Medulla oblongata (tissue), 1 donor: ENCODE measurements around the gene RASGRF1.
"Not testable (repeated sequence)": the region's sequence is repeated elsewhere in the genome, so short reads cannot be mapped to it uniquely, and the experiment has no call there.

Experiments
- DNase-seq: peaks from one replicate; pipeline ENCODE4 v3.0.0-alpha.2; 2015; ENCODE audit errors: extremely low spot score

The RASGRF1 gene

GRCh38 chr15:78932258-78932808, 158.2 kb downstream of the RASGRF1 start:
- DNase-seq = no peak

DNA sequence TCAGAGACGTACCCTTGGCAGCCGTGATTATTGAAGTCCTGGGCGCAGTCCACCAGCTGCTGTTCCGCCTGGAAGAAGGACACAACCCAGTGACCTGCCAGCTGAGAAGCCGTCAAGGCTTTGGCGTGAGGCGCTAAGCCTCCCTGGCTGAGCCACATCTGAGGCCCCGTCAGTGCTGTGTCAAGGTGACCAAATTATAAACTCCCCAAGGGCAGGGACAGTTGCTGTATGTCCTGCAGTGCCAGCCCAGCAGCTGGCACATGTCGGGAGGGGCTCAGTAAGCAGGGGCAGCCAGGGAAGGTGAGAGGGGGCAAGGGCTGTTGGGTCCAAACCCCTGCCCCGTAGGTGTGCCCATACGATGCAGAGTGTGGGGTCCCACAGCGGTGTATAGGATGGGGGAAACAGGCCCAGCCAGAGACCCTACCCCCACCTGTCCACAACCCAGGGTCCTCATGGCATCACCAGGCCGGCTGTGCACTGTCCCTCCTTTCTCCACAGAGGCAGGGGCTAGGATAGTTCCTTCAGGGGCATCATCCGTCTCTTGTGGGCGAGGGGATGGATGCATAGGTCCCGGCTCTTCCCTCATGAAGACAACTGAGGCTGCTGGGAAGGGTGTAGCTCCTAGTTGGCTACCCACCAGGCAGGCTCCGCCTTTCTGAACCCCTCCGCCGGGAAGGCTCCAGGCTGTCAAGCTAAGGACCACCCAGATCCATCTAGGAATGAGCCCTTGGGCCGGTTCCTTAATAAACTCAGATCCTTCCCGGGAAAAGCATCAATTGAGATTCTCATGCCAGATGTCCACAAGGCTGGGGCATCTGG, 158.9 kb downstream of the RASGRF1 start:
- DNase-seq = no peak

GRCh38 chr15:78930577-78931388, 159.8 kb downstream of the RASGRF1 start:
- DNase-seq = no peak

- no peak for DNase-seq
Observed at GRCh38 chr15:78929536-78930264, 160.9 kb downstream of the RASGRF1 start.

DNA sequence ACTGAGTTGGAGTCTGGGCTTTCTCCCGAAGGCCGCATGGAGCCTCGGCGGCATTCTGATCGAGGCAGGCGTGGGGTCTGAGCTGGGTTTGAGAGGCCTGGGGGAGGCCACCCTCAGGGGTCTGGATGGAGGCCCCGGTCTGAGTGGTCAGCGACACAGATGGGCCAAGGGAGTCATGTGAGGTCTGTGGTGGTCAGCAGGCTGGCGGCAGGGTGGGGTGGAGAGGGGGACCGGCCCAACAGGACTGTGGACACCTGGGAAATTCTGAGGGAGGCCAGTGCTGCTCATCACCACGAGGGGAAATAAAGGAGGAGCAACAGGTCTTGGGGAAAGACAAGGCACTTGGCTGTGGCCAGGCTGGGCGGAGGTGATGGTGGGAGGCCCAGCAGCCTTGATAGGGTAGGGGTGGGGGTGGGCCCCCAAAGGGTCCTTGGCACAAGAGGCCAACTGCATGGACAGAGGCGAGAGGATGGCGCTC, 161.9 kb downstream of the RASGRF1 start:
- DNase-seq = no peak

DNA sequence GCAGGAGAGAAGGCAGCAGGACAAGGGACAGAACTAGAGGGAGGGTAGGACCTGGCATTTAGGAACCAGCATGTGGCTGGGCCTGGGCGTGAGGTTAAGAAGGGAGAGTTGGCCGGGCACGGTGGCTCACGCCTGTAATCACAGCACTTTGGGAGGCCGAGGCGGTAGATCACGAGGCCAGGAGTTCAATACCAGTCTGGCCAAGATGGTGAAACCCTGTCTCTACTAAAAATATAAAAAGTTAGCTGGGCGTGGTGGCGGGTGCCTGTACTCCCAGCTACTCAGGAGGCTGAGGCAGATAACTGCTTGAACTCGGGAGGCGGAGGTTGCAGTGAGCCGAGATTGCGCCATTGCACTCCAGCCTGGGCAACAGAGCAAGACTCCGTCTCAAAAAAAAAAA, 162.4 kb downstream of the RASGRF1 start:
- DNase-seq = not testable (repeated sequence)

DNA sequence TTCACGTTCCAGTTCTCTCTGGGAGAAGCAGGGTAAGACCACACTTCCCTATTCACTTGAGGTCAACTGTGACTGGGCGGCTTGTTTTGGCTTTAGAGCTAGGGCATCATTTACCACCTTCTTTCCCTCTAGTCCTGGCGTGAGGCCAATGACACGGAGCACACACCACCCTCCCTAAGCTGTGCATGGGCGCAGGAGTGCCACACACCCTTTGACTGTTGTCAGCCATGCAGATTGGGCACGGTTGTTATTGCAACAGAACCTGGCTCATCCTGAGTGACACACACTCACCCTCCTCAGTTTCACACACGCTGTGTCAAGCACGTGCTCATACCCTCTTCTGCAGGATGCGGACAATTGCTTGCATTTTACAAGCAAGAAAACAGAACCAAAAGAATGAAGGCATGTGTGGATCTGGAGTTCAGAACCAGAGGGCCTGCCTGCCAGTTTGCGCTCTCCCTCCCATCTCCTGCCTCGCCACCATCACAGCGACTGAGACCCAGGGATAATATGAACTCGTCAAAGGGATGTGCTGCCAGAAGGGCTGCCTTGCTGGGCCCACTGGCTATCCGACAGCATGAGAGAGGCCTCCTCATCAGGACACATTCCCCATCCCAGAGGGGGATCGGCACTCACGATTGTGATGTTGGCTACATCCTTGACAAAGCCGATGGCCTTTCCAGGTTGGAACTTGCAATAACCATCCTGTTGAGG, 163.3 kb downstream of the RASGRF1 start:
- DNase-seq = no peak

DNA sequence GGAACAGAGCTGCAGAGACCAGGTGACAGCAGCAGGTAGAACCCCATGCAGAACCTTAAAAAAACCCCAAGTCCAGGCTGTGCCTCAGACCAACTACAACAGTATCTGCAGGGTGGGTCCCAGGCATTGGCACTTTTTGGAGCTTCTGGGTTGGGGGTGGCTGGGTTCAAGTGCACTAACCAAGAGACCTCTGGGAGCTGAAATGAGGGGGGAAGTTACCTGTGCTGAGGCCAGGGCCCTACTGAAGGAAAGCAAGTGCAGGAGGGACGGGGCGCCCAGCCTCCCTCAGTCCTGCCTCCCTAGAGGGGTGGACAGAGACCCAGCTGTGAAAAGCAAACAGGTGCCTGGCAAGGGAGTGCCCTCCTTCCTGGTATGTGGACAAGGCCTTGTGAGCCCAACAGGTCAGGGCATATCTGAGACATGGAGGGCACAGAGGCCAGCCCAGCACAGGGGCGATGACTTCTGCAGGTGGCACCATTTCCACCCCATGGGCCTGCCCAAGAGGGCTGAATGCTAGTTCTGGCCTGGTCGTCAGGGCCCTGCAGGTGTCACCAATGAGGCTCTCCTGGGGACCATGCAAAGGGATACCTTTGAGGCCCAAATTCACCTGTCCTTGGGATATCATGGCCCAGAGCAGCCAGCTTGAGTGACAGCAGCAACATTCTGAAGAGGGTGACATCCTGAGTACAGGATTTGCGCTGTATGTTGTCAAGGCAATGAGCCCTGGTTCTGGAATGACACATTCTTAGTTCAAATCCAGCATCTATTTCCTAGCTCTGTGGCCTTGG, 164.4 kb downstream of the RASGRF1 start:
- no peak for DNase-seq

GRCh38 chr15:78925076-78925624, 165.4 kb downstream of the RASGRF1 start:
- DNase-seq = no peak

DNA sequence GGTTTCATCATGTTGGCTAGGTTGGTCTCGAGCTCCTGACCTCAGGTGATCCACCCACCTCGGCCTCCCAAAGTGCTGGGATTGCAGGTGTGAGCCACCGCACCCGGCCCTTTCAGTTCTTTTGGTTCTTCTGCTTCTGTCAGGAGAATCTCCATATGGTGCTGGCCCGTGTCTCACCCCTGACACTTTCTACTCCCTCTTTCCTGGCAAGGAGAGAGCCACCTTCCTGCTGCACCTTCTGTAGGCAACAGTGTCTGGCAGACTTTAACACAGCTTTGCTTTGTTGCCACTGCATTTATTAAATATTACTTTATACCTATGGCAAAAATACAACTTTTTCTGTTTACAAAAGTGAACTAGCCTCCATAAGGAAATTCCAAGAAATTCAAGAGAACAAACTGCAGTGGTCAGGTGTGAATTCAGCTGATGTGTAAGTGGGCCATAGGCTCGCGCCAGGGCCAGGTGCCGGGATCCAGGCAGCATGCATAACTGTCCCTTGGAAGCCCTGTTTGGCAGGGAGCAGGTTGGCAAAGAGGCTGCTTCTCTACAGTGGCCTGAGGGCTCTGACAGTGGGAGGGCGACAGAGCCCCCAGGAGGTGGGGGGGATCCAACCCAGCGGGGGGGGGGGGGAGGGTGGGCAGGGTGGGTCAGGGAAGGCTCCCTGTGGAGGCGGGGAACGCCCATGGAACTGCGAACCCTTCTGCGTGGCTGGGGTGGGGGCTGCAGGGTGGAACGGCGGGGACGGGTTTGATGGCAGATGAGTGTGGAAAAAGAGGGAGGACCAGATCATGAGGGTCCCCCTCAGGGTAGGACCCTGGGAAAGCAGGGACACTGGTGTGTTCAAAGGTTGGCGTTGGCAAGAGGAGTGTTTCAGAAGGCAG, 166.9 kb downstream of the RASGRF1 start:
- DNase-seq = no peak

- no peak for DNase-seq
Observed at GRCh38 chr15:78923015-78923414, 167.6 kb downstream of the RASGRF1 start.

DNA sequence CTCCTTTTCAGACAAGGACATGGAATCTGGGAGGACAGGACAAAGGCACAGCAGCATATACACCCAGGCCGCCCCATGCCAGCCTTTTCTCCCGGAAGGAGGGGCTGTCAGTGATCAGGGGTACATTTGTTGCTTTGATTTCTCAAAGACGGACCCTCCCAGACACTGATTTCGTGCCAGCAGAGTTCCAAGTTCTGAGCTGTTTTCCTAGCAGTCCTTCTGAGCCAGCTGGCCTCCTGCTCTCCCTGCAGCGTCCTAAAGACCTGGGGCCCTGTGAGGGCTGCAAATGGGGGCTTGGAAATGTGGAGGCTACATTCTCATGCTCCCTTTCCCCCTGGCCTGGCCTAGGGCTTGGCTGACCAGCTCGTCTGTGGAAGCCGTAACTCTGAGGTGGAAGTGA, 168.1 kb downstream of the RASGRF1 start:
- DNase-seq = no peak

DNA sequence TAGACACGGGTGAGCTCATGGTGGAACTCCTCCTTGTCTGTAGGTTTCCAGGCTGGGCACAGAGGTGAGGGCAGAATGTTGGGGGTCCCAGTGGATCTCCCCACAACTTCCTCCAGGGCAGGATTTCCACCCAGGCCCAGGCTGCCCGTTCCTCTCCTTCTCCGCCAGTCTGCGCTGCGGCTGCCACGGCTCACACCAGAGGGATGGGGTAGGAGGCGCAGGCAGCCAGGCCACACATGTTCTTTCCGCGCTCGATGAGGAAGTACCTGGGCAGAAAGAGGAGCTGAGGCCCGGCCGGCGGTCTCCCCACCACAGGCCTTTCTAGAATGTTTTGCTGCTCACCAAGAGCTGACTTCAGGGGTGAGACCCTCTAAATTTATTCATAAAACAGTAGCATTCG, 168.6 kb downstream of the RASGRF1 start:
- peak; percentile 67 for DNase-seq

DNA sequence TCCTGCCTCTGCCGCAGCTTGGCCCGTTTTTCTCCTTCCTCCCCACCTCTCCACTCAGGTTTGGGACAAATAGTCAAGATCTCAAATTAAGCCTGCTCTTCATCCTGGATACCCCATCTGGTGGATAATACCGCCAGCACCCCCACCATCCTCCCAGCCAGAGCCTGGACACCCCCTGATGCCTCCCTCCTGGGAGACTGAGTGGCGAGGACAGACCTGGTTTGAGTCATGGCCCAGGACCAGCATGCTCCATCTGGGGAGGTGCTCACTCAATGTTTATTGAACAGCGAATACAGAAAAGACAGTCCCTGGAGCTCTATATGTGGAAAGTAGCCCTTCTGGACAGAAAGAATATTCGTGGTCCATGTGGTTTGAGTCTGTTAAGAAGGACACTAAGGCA, 169.1 kb downstream of the RASGRF1 start:
- no peak for DNase-seq

GRCh38 chr15:78917888-78918287, 172.7 kb downstream of the RASGRF1 start:
- DNase-seq = no peak

GRCh38 chr15:78916088-78916487, 174.5 kb downstream of the RASGRF1 start:
- no peak for DNase-seq

DNA sequence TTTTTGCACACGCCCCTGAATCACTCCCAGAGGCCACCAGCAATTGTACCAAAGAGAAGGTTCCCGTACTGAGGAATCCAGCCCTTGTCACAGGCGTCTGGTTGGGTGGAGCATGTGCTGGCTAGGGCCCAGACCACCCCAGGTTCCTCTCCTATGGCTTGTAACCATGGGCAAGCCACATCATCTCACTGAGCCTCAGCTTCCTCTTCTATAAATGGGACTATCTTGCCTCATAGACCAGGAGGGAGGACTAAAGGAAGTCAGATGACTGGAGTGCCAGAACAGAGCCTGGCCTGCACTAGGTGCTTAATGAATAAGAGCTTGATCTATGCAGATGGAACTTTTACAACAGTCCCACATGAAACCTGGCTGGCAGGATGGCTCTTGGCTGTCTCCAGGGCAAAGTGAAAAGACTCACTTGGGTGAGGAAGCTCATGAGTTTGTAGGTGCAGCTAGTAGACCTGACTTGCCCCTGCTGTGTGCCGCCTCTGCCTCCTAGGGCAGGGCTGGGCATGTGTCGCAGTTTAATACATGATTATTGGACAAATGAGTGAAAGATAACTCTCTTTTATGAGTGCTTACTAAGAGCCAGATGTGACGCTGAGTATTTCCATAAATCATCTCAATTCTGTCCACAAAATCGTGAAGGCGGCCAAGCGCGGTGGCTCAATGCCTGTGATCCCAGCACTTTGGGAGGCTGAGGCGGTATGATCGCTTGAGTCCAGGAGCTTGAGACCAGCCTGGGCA, 175.1 kb downstream of the RASGRF1 start:
- peak; percentile 89 for DNase-seq

GRCh38 chr15:78914027-78914764, 176.4 kb downstream of the RASGRF1 start:
- peak; percentile 45 for DNase-seq
